HEK293 (cell line): ENCODE results near the gene GP9.

ENCODE experiments used
- CTCF ChIP-seq: fragments of 450-650 bp; formaldehyde crosslinking; IDR thresholded peaks from 2 replicates; pipeline ENCODE4 v1.5.1; 2016; ENCODE audit warnings: missing biosample characterization, missing genetic modification characterization
- KLF1 ChIP-seq: fragments of 450-650 bp; formaldehyde crosslinking; IDR thresholded peaks from 2 replicates; pipeline ENCODE4 v1.5.1; 2016; ENCODE audit warnings: missing biosample characterization, missing genetic modification characterization
- KLF16 ChIP-seq: fragments of 450-650 bp; formaldehyde crosslinking; IDR thresholded peaks from 2 replicates; pipeline ENCODE4 v1.5.1; 2017; ENCODE audit warnings: missing biosample characterization, missing genetic modification characterization
- REST ChIP-seq: fragments of 450-650 bp; formaldehyde crosslinking; IDR thresholded peaks from 2 replicates; pipeline ENCODE4 v1.5.1; 2016; ENCODE audit warnings: missing biosample characterization, missing genetic modification characterization
- YY1 ChIP-seq: fragments of 450-650 bp; formaldehyde crosslinking; IDR thresholded peaks from 2 replicates; pipeline ENCODE4 v1.5.1; 2018; ENCODE audit warnings: missing biosample characterization, missing genetic modification characterization
- ZBTB10 ChIP-seq: fragments of 450-650 bp; formaldehyde crosslinking; IDR thresholded peaks from 2 replicates; pipeline ENCODE4 v1.5.1; 2016; ENCODE audit warnings: missing biosample characterization, missing genetic modification characterization
- ZBTB17 ChIP-seq: fragments of 450-650 bp; formaldehyde crosslinking; IDR thresholded peaks from 2 replicates; pipeline ENCODE4 v1.5.1; 2016; ENCODE audit warnings: missing biosample characterization, missing genetic modification characterization
- ZNF184 ChIP-seq: fragments of 450-650 bp; IDR thresholded peaks from 2 replicates; pipeline ENCODE4 v1.5.1; 2018; ENCODE audit warnings: missing biosample characterization, mild to moderate bottlenecking, missing genetic modification characterization
- ZNF404 ChIP-seq: fragments of 450-650 bp; formaldehyde crosslinking; IDR thresholded peaks from 2 replicates; pipeline ENCODE4 v1.5.1; 2017; ENCODE audit warnings: missing biosample characterization, missing genetic modification characterization
- ZNF792 ChIP-seq: fragments of 450-650 bp; formaldehyde crosslinking; IDR thresholded peaks from 2 replicates; pipeline ENCODE4 v1.5.1; 2016; ENCODE audit warnings: missing biosample characterization, missing genetic modification characterization
- ZNF830 ChIP-seq: fragments of 450-650 bp; IDR thresholded peaks from 2 replicates; pipeline ENCODE4 v1.5.0; 2018; ENCODE audit warnings: missing biosample characterization, missing genetic modification characterization, low read depth, mild to moderate bottlenecking, moderate library complexity

DNA sequence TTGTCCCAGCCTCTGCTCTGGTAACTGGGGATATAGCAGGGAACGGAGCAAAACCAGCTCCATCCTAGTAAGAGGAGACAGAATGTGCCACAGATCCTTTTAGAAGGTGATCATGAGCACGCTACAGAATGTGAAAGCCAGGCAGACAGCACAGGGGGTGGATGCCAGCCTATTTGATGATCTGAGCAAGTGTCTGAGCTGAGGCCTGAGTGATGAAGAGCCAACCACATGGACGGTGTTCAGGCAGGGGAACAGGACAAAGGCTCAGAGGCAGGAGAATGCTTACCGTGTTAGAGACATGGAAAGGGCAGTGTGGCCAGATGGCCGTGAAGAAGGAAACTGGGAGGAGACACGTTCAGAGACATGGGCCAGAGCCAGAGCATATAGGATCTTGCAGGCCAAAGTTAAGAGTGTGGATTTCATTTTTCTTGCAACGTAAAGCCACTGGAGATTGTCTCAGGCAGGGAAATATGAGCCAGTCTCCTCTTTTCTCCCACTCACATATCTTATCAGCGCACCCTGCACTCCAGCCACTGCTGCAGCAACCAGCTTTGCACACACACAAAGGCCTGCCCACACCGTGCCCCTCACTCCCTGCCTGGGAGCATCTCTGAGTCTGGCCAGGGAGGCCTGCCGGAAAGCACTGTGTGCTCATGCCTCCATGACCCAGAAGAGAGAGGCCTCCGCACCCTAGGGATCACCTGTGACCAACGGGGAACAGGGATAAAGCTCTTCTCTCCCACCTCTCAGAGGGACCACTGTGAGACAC is 41.0 kb downstream of the GP9 start:
- TF ChIP-seq ZBTB10 (tag by site-specific recombination), result no peak
- TF ChIP-seq ZNF830 (tag by site-specific recombination), result no peak
- TF ChIP-seq CTCF (tag by site-specific recombination), result no peak
- TF ChIP-seq KLF1, result no peak
- no peak for TF ChIP-seq ZNF792 (tag by site-specific recombination)
- TF ChIP-seq REST (tag by site-specific recombination), result no peak
- no peak for TF ChIP-seq KLF16
- no peak for TF ChIP-seq YY1
- TF ChIP-seq ZNF184 (tag by site-specific recombination), result no peak
- no peak for TF ChIP-seq ZBTB17 (tag by site-specific recombination)
- no peak for TF ChIP-seq ZNF404 (tag by site-specific recombination)
